GM12874 (cell line): Measurements from ENCODE around the gene RAB9B.

Experiments
- TF ChIP-seq, protein P1 (sequence below): IDR thresholded peaks from 2 replicates; pipeline ENCODE4 v1.5.1; 2011; ENCODE audit warnings: low read depth, mild to moderate bottlenecking, control low read depth, low read length, moderate library complexity; ENCODE audit not compliant: insufficient read depth

RAB9B gene

DNA sequence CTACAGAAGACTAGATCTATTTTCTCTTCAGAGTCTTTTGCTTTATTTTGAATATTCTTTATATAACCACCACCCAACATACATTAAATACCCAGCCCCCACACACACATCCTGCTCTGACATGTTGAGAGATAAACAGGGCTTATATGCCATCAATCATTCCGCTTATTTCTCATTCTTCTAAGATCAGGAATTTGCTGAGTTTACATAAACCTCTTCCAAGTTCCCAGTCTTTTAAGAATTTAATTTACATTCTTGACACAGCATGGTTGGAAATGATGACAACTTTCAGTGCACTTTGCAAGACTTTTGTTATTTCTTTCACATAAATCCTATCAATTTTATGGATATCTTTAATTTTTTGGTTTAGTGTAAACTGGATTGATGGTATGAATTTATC lies 17.5 kb upstream of the RAB9B start:
- TF ChIP-seq, protein P1, sequence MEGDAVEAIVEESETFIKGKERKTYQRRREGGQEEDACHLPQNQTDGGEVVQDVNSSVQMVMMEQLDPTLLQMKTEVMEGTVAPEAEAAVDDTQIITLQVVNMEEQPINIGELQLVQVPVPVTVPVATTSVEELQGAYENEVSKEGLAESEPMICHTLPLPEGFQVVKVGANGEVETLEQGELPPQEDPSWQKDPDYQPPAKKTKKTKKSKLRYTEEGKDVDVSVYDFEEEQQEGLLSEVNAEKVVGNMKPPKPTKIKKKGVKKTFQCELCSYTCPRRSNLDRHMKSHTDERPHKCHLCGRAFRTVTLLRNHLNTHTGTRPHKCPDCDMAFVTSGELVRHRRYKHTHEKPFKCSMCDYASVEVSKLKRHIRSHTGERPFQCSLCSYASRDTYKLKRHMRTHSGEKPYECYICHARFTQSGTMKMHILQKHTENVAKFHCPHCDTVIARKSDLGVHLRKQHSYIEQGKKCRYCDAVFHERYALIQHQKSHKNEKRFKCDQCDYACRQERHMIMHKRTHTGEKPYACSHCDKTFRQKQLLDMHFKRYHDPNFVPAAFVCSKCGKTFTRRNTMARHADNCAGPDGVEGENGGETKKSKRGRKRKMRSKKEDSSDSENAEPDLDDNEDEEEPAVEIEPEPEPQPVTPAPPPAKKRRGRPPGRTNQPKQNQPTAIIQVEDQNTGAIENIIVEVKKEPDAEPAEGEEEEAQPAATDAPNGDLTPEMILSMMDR: no peak

DNA sequence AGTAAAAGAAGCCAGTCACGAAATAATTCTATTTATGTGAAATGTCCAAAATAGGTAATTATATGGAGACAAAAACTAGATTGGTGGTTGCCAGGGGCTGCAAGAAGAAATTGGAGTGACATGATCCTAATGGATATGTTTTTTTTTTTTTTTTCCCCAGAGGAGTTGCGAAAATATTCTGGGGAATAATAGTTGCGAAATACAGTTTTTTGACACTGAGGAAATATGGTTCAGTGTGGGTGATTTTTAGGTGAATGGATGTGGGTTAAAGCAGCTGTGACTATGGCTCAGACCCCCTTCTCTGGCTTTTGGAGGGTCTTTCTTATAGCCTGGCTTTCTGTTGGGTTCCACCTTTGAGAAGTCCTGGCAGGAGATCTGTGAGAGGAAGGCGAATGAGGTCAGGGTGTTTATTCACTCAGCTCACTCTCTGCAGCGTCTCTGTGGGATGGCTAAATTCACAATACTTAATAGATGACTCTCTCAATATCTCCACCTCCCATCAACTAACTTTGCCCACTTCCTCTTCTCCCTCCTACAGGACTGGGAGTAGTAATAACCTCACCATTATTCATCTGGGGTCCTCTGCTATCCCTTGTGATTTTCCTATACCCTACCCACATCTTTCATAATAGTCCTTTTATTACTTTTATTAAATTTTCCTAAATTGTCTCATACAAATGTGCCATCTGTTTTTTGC lies 15.3 kb upstream of the RAB9B start:
- TF ChIP-seq, protein P1: no peak

DNA sequence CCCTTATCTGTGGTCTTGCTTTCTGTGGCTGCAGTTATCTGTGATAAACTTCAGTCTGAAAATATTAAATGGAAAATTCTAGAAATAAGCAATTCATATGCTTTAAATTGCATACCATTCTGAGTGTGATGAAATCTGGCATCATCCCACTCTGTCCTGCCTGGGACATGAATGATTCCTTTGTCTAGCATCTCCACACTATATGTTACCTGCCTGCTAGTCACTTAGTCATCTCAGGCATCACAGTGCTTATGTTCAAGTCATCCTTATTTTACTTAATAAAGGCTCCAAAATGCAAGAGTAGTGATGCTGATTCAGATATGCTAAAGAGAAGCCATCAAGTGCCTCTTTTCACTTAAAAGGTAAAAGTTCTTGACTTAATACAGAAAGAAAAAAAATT lies 14.3 kb upstream of the RAB9B start:
- TF ChIP-seq, protein P1: no peak

DNA sequence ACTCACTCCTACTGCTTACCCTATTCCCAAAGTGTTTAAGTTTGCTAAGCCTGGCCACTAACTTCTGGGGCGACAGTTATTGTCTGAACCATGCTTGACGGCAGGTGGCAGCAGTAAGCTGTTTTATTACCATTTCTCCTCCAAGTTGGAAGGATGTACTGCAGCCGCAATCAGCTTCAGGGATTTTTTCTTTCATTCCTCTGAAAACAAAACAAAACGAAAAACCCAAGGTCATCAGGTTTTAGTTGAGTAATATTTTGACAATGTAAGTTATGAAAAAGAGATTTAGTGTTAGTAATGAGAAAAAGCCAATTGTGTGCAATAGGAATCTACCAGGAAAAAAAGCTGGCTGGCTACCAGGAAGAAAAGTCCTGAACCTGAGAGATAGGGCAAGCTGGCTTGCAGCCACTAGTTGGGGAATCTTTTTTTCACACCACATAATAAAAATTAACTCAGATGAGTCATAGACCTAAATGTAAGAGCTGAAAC lies 13.2 kb upstream of the RAB9B start:
- TF ChIP-seq, protein P1: peak; percentile 28; the same call in 1 of the 2 replicates

DNA sequence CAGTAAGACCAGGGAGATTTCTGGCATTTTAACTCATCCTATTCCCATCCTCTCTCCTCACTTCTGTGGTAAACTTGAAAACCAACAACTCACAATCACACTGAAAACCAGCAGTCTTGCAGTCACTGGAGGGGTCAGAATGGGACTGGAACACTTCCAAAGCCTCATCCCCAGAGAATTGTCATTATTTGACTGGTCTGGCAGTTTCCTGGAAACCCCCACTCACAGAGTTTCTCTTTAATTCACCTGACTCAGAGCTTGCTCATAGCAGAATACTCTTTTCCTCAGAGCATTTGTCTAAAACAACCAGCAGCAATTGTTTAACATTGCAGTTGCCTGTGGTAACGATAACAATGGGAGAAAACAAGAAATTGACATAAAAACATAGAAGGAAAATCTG lies 7.3 kb upstream of the RAB9B start:
- TF ChIP-seq, protein P1: no peak

DNA sequence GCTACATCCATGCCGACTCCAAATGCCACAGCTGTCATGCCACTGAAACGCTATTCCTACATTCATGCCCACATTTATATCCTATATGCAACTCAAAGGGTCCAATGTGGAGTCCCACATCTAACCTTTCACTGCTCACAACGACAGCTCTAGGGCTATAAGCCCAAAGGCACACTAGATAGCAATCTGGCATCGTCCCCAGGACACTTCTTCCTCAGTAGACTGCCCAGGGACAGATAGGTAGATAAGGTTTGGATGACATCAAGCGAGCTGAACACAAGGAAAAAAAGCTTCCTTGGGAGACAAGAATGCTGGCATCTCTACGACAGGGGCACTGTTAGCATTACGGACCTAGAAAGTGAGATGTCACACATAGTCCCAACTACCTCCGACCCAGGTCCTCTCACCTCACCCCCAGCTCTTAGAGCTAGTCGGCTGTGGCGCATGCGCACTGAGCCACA lies 685 bp downstream of the RAB9B start:
- TF ChIP-seq, protein P1: no peak

DNA sequence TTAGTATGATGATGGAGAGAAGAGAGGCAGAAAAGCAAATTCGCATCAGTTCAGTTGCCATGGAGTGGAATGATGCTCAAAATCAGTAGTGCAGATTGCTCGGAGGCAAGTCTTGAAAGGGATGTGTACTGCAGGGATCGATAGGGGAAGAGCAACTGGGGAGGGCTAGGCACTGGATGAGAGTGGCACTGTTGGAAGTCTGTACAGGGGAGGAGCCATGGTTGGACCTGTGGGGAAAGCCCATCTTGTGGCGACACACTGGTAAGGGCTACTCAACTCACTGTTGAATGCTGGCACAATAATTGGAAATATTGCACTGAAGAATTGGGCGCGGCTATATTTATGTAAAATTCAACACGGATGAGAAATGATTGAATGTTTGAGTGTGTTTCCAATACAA lies 1.2 kb downstream of the RAB9B start:
- TF ChIP-seq, protein P1: no peak
